ENCODE data around the gene GP5.

GP5 gene

GRCh38 chr3:194439881-194440550 lies 41.0 kb upstream of the GP5 start:
- DNase-seq (ENCODE audit: low read depth): no peak
- TF ChIP-seq CTCF (conservative IDR thresholded peaks at IDR 0.05; ENCODE audit: low read depth, low read length): no peak
- no peak overlapping the region for H3K4me3 ChIP-seq (ENCODE audit: low read length)

GRCh38 chr3:194434503-194434902 lies 35.4 kb upstream of the GP5 start:
- DNase-seq (ENCODE audit: low read depth): no peak
- H3K4me3 ChIP-seq (ENCODE audit: low read length): no peak overlapping the region
- no peak for TF ChIP-seq CTCF (conservative IDR thresholded peaks at IDR 0.05; ENCODE audit: low read depth, low read length)

- no peak overlapping the region for H3K4me3 ChIP-seq (ENCODE audit: low read length)
- TF ChIP-seq CTCF (conservative IDR thresholded peaks at IDR 0.05; ENCODE audit: low read depth, low read length): no peak
- DNase-seq (ENCODE audit: low read depth): no peak
Measured at GRCh38 chr3:194431554-194431953, 32.5 kb upstream of the GP5 start.

GRCh38 chr3:194425399-194425798 lies 26.3 kb upstream of the GP5 start:
- no peak for TF ChIP-seq CTCF (conservative IDR thresholded peaks at IDR 0.05; ENCODE audit: low read depth, low read length)
- no peak for DNase-seq (ENCODE audit: low read depth)
- no peak overlapping the region for H3K4me3 ChIP-seq (ENCODE audit: low read length)

GRCh38 chr3:194424953-194425352 lies 25.9 kb upstream of the GP5 start:
- no peak overlapping the region for H3K4me3 ChIP-seq (ENCODE audit: low read length)
- no peak for TF ChIP-seq CTCF (conservative IDR thresholded peaks at IDR 0.05; ENCODE audit: low read depth, low read length)
- no peak for DNase-seq (ENCODE audit: low read depth)

GRCh38 chr3:194424373-194424772 lies 25.3 kb upstream of the GP5 start:
- no peak overlapping the region for H3K4me3 ChIP-seq (ENCODE audit: low read length)
- no peak for DNase-seq (ENCODE audit: low read depth)
- TF ChIP-seq CTCF (conservative IDR thresholded peaks at IDR 0.05; ENCODE audit: low read depth, low read length): no peak

- no peak for DNase-seq (ENCODE audit: low read depth)
- TF ChIP-seq CTCF (conservative IDR thresholded peaks at IDR 0.05; ENCODE audit: low read depth, low read length): no peak
- H3K4me3 ChIP-seq (ENCODE audit: low read length): no peak overlapping the region
Measured at GRCh38 chr3:194423317-194423716, 24.3 kb upstream of the GP5 start.
